Activated CD8-positive, alpha-beta memory T cell treated with anti-CD3 and anti-CD28 coated beads, Interleukin-2, amount 50 U/mL, for 4 hours (primary cell): ENCODE results near the gene SAMD11.

ENCODE experiments used
- DNase-seq: peaks from one replicate; pipeline ENCODE4 v3.0.0-alpha.2; 2020

SAMD11 gene

GRCh38 chr1:905811-906599, 17.7 kb upstream of the SAMD11 start:
- no peak for DNase-seq

GRCh38 chr1:906600-907420, 16.9 kb upstream of the SAMD11 start:
- no peak for DNase-seq

GRCh38 chr1:907611-908451, 15.9 kb upstream of the SAMD11 start:
- DNase-seq, result no peak

GRCh38 chr1:908661-909060, 15.1 kb upstream of the SAMD11 start:
- DNase-seq, result no peak

- no peak for DNase-seq
Observed at GRCh38 chr1:909861-910310, 13.8 kb upstream of the SAMD11 start.

GRCh38 chr1:910311-910880, 13.3 kb upstream of the SAMD11 start:
- DNase-seq, result no peak

- DNase-seq, result peak; percentile 16
Observed at GRCh38 chr1:910881-911721, 12.6 kb upstream of the SAMD11 start.

- DNase-seq, result no peak
Observed at GRCh38 chr1:911875-912739, 11.6 kb upstream of the SAMD11 start.

GRCh38 chr1:912740-913301, 10.9 kb upstream of the SAMD11 start:
- DNase-seq, result no peak

GRCh38 chr1:913491-914130, 10.1 kb upstream of the SAMD11 start:
- DNase-seq, result no peak

- DNase-seq, result no peak
Observed at GRCh38 chr1:914131-914890, 9.4 kb upstream of the SAMD11 start.

- no peak for DNase-seq
Observed at GRCh38 chr1:914891-915280, 8.8 kb upstream of the SAMD11 start.

- DNase-seq, result no peak
Observed at GRCh38 chr1:915295-916172, 8.2 kb upstream of the SAMD11 start.

- no peak for DNase-seq
Observed at GRCh38 chr1:916173-917075, 7.3 kb upstream of the SAMD11 start.

- no peak for DNase-seq
Observed at GRCh38 chr1:917076-917459, 6.7 kb upstream of the SAMD11 start.

GRCh38 chr1:917466-918091, 6.1 kb upstream of the SAMD11 start:
- DNase-seq, result no peak

- DNase-seq, result no peak
Observed at GRCh38 chr1:918353-918752, 5.4 kb upstream of the SAMD11 start.
